PC-3 (cell line): ENCODE measurements around the gene IGSF23. TPM values are rescaled to one million over a fixed set of nuclear protein-coding genes. Genes with fewer than 3 reads are reported as not detected.

Experiments used
- ATAC-seq: fragments of 200-7000 bp; cut with Tn5 transposase; 2 replicates; pipeline ENCODE4 v1.9.1; 2020; ENCODE audit warnings: mild to moderate bottlenecking, moderate library complexity
- BruUV-seq: library from RNA; stranded (reverse); fragments of 400-500 nt; replicated peaks from 2 replicates; lab custom pipeline; 2021; lab: Mats Ljungman, UMichigan
- CTCF ChIA-PET: fragments of 300-600 bp; sonication (Branson Sonifier 250); formaldehyde crosslinking; loops from one replicate; lab custom pipeline; 2022; ENCODE audit warnings: antibody characterized with exemption; lab: Charles Lee
- POLR2A ChIA-PET: fragments of 300-600 bp; sonication (Branson Sonifier 250); formaldehyde crosslinking; loops from one replicate; lab custom pipeline; 2022; ENCODE audit warnings: antibody characterized with exemption; ENCODE audit not compliant: unreplicated experiment; lab: Charles Lee
- DNase-seq: peaks from one replicate; pipeline ENCODE4 v3.0.0-alpha.2; 2015
- H2AFZ ChIP-seq: fragments of 300-600 bp; sonication (generic); 2 replicates; pipeline ENCODE4 v1.6.0; 2016; ENCODE audit warnings: antibody characterized with exemption, low read length
- H3F3A ChIP-seq: fragments of 300-600 bp; sonication (generic); one replicate; pipeline ENCODE4 v1.6.0; 2017; ENCODE audit warnings: antibody characterized with exemption, low read length, control low read depth, mild to moderate bottlenecking; ENCODE audit not compliant: unreplicated experiment
- H3K27ac ChIP-seq: fragments of 300-600 bp; sonication (generic); 2 replicates; pipeline ENCODE4 v1.5.1; 2016; ENCODE audit warnings: mild to moderate bottlenecking, low read length
- H3K27me3 ChIP-seq: fragments of 300-600 bp; sonication (generic); 2 replicates; pipeline ENCODE4 v1.6.1; 2016; ENCODE audit warnings: low read length, mixed read lengths
- H3K36me3 ChIP-seq: fragments of 300-600 bp; sonication (generic); 2 replicates; pipeline ENCODE4 v1.6.1; 2016; ENCODE audit warnings: low read depth, mixed run types, low read length, mixed read lengths
- H3K4me1 ChIP-seq: fragments of 300-600 bp; sonication (generic); 2 replicates; pipeline ENCODE4 v1.5.1; 2016; ENCODE audit warnings: low read length; ENCODE audit not compliant: insufficient read depth
- H3K4me2 ChIP-seq: fragments of 300-600 bp; sonication (generic); 2 replicates; pipeline ENCODE4 v1.6.0; 2016; ENCODE audit warnings: low read length
- H3K4me3 ChIP-seq: fragments of 300-600 bp; sonication (generic); 2 replicates; pipeline ENCODE4 v1.5.1; 2016; ENCODE audit warnings: mild to moderate bottlenecking, low read length, mixed read lengths
- H3K79me2 ChIP-seq: fragments of 300-600 bp; sonication (generic); 2 replicates; pipeline ENCODE4 v1.6.1; 2017; ENCODE audit warnings: low read length, mixed read lengths
- H3K9ac ChIP-seq: fragments of 300-600 bp; sonication (generic); 2 replicates; pipeline ENCODE4 v1.6.0; 2016; ENCODE audit warnings: mild to moderate bottlenecking, low read length
- H3K9me2 ChIP-seq: fragments of 300-600 bp; sonication (generic); replicated peaks from 2 replicates; pipeline ENCODE4 v1.6.1; 2016; ENCODE audit warnings: mixed run types, low read length, mixed read lengths
- H3K9me3 ChIP-seq: fragments of 300-600 bp; sonication (generic); 2 replicates; pipeline ENCODE4 v1.6.1; 2016; ENCODE audit warnings: low read length, mixed read lengths
- H4K20me1 ChIP-seq: fragments of 300-600 bp; sonication (generic); 2 replicates; pipeline ENCODE4 v1.6.1; 2016; ENCODE audit warnings: low read length, mixed read lengths
- CTCF ChIP-seq: fragments of 300-600 bp; sonication (generic); conservative IDR thresholded peaks from 2 replicates; pipeline ENCODE4 v1.5.1; 2017; ENCODE audit warnings: antibody characterized with exemption, low read depth, mild to moderate bottlenecking, low read length
- EZH2 ChIP-seq: fragments of 300-600 bp; sonication (generic); IDR thresholded peaks from one replicate; pipeline ENCODE4 v1.6.1; 2017; ENCODE audit warnings: antibody characterized with exemption, mild to moderate bottlenecking, low read length; ENCODE audit not compliant: unreplicated experiment
- EZH2phosphoT487 ChIP-seq: fragments of 300-600 bp; sonication (generic); IDR thresholded peaks from 2 replicates; pipeline ENCODE4 v1.6.1; 2018; ENCODE audit warnings: mild to moderate bottlenecking, antibody characterized with exemption, low read length, borderline replicate concordance
- intact Hi-C: fragments of 100-400 bp; cut with micrococcal nuclease; formaldehyde crosslinking; loops from 2 replicates; pipeline ENCODE4 v1.9.0; 2023
- total RNA-seq: library from RNA; depleted of rRNA; stranded (reverse); fragments of >200 nt; gene quantifications from 2 replicates; pipeline ENCODE4 v1.2.3, GENCODE V29; 2014

Gene IGSF23
- total RNA-seq, 1 experiment from 2014 or later = not detected

- Histone ChIP-seq H3K27me3 (no peaks in the 10 kb centered on the region), H3K27ac (peak overlapping the region; percentile 78), H3F3A (no peaks in the 10 kb centered on the region), H3K9me3 (no peaks in the 10 kb centered on the region), H3K4me1 (peaks cover 40% of the 10 kb centered on the region), H3K4me3 (peak overlapping the region; percentile 89), H3K9me2 (no peaks in the 10 kb centered on the region), H3K4me2 (peak overlapping the region; percentile 88), H2AFZ (peak overlapping the region; percentile 82), H3K36me3 (peaks cover 13% of the 10 kb centered on the region), H3K79me2 (peaks cover 54% of the 10 kb centered on the region), H3K9ac (peak overlapping the region; percentile 94), H4K20me1 (peaks cover 13% of the 10 kb centered on the region)
- intact Hi-C loops = loop anchor here (5.0 kb wide), 1 partner anchor 57 kb away; no protein-coding TSS in a partner anchor
- POLR2A ChIA-PET = interaction anchor here (0.7 to 1.3 kb wide), 2 partner anchors 51 to 56 kb away, joined by 6 to 7 read pairs; no protein-coding TSS in a partner anchor
- CTCF ChIA-PET = interaction anchor here (0.6 kb wide), 1 partner anchor 197 kb away, joined by 4 read pairs; no protein-coding TSS in a partner anchor
- BruUV-seq = TSS peak; percentile 59
- ATAC-seq (peak; percentile 45), DNase-seq (peak; percentile 44)
- TF ChIP-seq CTCF = no peak
Measured at GRCh38 chr19:44644402-44645016, 31.1 kb downstream of the IGSF23 start.

- no peaks in the 10 kb centered on the region for H3F3A ChIP-seq
- H3K9ac ChIP-seq = no peak overlapping the region
- H3K79me2 ChIP-seq = peaks cover 62% of the 10 kb centered on the region
- no peaks in the 10 kb centered on the region for H3K9me2 ChIP-seq
- H3K4me1 ChIP-seq = peaks cover 33% of the 10 kb centered on the region
- DNase-seq = no peak
- peak overlapping the region; percentile 71 for H3K4me2 ChIP-seq
- ChIA-PET POLR2A (no interaction called here), CTCF (interaction anchor here (0.7 kb wide), 1 partner anchor 57 kb away, joined by 3 read pairs; no protein-coding TSS in a partner anchor)
- no peak for ATAC-seq
- H2AFZ ChIP-seq = no peak overlapping the region
- peaks cover 21% of the 10 kb centered on the region for H3K36me3 ChIP-seq
- no peaks in the 10 kb centered on the region for H3K9me3 ChIP-seq
- intact Hi-C loops = no loop called here
- no peaks in the 10 kb centered on the region for H3K27me3 ChIP-seq
- H3K27ac ChIP-seq = no peak overlapping the region
- TF ChIP-seq CTCF (no peak), EZH2 (no peak), EZH2phosphoT487 (no peak)
- peak overlapping the region; percentile 51 for H3K4me3 ChIP-seq
- peaks cover 13% of the 10 kb centered on the region for H4K20me1 ChIP-seq
- no TSS peak for BruUV-seq
Measured at GRCh38 chr19:44645407-44646048, 32.2 kb downstream of the IGSF23 start.

GRCh38 chr19:44646049-44646416 lies 32.7 kb downstream of the IGSF23 start:
- CTCF ChIA-PET = no interaction called here

More at GRCh38 chr19:44646049-44646416, 32.7 kb downstream of the IGSF23 start:
- no peaks in the 10 kb centered on the region for H3K9me3 ChIP-seq
- H3K4me2 ChIP-seq = peak overlapping the region; percentile 71
- peaks cover 13% of the 10 kb centered on the region for H4K20me1 ChIP-seq
- H3K9me2 ChIP-seq = no peaks in the 10 kb centered on the region
- peaks cover 28% of the 10 kb centered on the region for H3K4me1 ChIP-seq
- H2AFZ ChIP-seq = no peak overlapping the region
- no peaks in the 10 kb centered on the region for H3K27me3 ChIP-seq
- H3K79me2 ChIP-seq = peaks cover 62% of the 10 kb centered on the region
- ATAC-seq (no peak), DNase-seq (no peak)
- no peaks in the 10 kb centered on the region for H3F3A ChIP-seq
- intact Hi-C loops = no loop called here
- H3K27ac ChIP-seq = no peak overlapping the region
- H3K9ac ChIP-seq = no peak overlapping the region
- POLR2A ChIA-PET = no interaction called here
- peaks cover 25% of the 10 kb centered on the region for H3K36me3 ChIP-seq
- H3K4me3 ChIP-seq = peak overlapping the region; percentile 46
- TSS peak; percentile 30 for BruUV-seq
- TF ChIP-seq EZH2phosphoT487 = no peak
- TF ChIP-seq EZH2 = no peak
- no peak for TF ChIP-seq CTCF
